GM12873 (cell line): ENCODE measurements around the gene PCBP2.

ENCODE experiments used
- TF ChIP-seq, protein P1 (sequence below): IDR thresholded peaks from 2 replicates; pipeline ENCODE4 v1.5.1; 2012; ENCODE audit warnings: low read depth, mild to moderate bottlenecking, moderate library complexity, low read length, control low read depth; ENCODE audit not compliant: insufficient read depth; ENCODE audit errors: missing control alignments

PCBP2 gene

DNA sequence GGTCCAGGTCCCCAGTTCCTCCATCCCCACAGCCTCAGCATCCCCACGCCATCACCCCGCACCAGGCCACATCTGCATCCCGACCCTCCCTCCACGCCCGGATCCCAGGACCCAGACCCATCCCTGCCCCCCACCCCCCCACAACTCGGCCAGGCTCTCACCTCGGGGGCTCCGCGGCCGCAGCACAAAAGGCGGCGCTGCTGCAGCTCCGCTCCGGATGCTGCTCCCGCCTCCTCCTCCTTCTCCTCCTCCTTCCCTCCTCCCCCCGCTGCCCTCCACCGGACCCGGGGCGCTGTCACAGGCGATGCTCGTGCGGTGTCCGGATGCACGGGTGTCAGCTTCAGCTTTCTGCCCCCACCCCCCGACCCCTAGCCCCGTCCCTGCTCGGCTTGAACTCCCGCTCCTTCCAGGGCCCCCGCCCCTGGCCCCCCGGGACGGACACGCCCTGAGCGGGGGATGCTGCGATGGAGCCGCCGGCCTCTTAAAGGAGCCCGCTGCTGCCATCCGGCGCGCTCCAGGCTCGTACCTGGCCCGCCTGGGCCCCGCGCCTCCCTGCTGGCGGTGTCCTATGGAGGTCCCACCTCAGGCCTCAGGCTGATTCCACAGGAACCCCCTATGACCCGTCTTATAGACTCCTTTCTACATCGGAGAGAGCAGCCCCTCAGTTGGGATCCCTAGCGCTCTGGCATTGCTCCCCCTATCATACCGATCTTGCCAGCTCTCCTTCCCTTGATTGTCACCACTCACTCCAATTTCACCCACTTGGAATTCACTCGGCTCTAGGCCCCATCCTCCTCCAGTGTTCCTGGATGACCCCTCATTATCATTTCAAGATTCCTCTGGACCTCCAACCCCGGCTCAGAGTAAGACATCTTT, 47.6 kb downstream of the PCBP2 start, which contains the start of gene MAP3K12:
MAP3K12 (minus strand) TSS at position 193 of the 876 bp plus-strand sequence. CDS start 12,067 bp downstream, outside the sequence.
- TF ChIP-seq, protein P1, sequence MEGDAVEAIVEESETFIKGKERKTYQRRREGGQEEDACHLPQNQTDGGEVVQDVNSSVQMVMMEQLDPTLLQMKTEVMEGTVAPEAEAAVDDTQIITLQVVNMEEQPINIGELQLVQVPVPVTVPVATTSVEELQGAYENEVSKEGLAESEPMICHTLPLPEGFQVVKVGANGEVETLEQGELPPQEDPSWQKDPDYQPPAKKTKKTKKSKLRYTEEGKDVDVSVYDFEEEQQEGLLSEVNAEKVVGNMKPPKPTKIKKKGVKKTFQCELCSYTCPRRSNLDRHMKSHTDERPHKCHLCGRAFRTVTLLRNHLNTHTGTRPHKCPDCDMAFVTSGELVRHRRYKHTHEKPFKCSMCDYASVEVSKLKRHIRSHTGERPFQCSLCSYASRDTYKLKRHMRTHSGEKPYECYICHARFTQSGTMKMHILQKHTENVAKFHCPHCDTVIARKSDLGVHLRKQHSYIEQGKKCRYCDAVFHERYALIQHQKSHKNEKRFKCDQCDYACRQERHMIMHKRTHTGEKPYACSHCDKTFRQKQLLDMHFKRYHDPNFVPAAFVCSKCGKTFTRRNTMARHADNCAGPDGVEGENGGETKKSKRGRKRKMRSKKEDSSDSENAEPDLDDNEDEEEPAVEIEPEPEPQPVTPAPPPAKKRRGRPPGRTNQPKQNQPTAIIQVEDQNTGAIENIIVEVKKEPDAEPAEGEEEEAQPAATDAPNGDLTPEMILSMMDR = no peak

- TF ChIP-seq, protein P1 = no peak
Observed at GRCh38 chr12:53500142-53500775, 48.4 kb downstream of the PCBP2 start.

DNA sequence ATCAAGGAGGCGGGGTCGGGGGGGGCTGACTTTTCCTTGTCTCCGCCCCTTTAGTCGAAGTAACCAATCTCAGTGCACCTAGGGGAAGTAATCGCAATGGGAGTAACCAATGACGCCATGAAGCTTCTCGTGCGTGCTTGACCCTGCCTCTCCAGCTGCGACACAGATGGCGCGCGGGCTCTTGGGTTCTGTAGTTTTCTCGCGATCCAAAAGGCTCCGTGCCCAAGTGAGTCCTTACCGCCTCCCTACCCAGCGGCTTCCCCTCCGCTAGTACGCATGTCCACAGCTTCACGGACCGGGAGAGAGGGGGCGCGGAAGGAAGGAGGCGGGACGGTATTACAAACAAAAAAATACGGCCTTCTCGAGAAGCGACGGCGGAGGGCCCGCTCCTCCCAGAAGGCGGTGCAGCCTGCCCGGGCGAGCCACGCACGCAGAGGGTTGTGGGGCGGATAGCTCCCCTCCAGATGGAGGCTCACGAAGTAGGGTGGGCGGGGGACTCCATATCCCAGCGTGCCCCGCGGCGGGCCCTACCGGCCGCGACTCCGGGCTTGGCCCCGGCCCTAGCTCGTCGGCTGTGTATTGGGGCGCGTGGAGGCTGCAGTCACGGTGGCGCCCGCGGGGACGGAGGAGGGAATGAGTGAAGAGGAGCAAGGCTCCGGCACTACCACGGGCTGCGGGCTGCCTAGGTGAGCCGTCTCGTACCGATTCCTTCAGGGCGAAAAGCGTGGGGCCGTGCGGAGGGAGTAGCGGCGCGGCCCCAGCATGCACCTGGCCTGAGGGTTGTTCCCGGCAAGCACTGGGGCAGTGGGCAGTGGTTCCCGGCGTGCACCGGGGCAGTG, 49.1 kb downstream of the PCBP2 start, which contains the start of gene TARBP2:
TARBP2 (plus strand) TSS at position 508 of the 839 bp plus-strand sequence; CDS start at position 634, 126 bp downstream.
- TF ChIP-seq, protein P1 = no peak

DNA sequence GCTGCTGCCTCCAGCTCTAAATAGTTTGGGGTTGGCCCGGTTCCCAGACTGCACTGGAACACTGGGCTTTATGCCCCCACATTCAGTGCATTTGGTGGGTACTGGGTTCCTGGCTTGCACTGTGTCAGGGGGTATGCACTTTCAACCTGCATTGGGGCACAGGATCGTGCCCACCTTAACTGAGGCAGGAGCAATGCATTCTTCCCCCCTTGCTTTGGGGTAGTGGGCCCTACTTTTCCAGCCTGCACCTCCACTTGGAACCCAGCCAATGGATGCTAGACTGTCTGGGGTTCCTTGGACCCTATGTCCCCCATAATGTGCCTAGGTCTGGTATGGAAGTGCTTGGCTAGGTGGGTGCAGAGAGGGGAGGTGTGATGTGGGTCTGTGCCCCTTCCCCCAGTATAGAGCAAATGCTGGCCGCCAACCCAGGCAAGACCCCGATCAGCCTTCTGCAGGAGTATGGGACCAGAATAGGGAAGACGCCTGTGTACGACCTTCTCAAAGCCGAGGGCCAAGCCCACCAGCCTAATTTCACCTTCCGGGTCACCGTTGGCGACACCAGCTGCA, 49.8 kb downstream of the PCBP2 start:
- TF ChIP-seq, protein P1 = no peak

GRCh38 chr12:53502331-53502730, 50.4 kb downstream of the PCBP2 start:
- TF ChIP-seq, protein P1 = no peak

GRCh38 chr12:53502983-53503728, 51.3 kb downstream of the PCBP2 start:
- TF ChIP-seq, protein P1 = no peak
